Measurements from ENCODE around the gene CYCS.
A peak's percentile ranks its signal among the peaks of the same experiment; 100 is the strongest.

The CYCS gene

DNA sequence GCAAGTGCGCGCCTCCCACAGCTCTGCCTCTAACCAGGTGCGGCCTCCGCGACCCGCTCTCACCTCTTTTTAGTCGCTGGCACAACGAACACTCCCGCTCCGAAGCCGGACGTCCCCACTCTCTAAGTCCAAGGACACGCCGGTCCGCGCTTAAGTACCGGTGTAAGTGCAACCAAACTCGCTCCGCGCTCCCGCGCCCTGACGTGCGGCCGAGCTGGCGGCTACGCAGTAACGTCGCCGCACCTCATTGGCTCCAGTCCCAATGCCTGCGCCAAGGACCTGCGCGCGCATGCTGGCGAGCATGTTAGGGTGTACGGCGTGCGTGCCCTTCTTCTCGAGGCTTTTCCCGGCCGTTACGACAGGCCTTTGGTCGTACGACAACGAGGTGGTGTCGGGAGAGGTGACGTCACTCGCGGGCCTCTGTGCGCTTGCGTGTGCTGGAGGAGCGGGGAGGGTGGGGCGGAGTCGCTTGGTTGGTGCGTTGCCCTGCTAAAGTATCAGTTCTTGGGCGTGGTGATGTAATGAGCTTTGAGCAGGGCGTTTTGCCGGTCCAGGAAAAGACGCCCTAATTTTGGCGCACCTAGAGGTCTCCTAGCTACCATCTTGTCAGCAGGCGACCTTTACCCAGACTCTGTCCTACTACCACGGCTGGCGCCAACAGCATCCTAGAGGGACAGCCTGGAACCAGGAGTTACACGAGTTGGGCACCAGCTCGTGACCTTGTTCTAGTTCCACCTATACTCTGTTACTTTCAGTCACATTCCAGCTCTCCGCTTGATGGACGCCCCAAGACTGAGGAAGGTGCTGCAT, at the start of gene CYCS:
Gene CYCS (minus strand): TSS at position 124 of the 810 bp plus-strand sequence. CDS start 1,141 bp downstream, outside the sequence.
- DNase-seq = peak; percentile 100

DNA sequence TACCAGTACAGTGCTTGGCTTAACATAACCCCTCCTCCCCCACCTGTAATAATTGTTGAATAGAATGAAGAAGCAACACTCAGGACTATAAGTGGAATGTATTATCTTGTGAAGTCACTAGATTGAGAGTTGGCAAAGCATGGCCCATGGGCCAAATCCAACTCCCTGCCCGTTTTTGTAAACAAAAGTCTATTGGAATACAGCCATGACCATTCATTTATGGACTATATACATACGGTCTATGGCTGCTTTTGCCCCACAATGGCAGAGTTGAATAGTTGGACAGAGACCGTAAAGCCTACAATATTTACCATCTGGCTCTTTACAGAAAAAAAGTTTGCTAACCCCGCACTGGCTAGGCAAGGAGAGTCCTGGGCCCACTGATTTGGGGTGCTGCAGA, 48.1 kb upstream of the CYCS start:
- DNase-seq = no peak

DNA sequence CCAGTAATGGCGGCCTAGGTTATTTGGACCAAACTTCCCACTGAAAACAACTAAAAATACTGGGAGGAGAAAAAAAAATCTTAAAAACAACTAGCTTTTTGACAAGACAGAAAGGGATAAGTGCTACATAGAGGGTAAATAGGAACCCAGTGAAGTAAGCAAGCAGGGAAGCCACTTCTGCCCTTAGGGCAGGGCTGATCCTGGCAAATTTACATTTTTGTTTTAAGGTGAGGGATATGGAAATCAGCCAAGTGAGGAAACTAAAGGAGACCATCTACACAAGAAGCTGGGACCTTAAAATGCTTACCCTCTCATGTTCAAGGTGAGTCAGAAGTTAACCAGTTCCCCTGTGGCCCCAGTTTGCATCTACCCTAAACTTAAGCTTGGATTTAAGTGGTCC, 46.5 kb upstream of the CYCS start:
- no peak for DNase-seq

DNA sequence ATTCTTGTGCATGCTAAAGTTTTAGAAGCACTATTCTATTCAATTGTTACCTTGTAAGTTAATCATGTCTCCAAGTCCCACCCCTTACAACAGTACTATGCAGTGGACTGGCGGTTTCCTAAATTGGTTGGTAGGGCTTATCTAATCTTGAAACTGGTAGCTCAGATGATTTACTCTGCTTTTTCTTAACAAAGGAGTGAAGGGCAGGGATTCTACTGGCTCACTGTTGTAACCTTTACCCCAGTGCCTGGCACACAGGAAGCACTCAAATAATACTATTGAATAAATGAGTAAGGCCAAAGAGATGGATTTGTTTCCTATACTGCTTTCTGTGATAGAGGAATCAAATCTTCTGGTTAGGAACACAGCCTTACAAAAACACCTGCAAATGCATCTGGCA, 46.0 kb upstream of the CYCS start:
- no peak for DNase-seq

DNA sequence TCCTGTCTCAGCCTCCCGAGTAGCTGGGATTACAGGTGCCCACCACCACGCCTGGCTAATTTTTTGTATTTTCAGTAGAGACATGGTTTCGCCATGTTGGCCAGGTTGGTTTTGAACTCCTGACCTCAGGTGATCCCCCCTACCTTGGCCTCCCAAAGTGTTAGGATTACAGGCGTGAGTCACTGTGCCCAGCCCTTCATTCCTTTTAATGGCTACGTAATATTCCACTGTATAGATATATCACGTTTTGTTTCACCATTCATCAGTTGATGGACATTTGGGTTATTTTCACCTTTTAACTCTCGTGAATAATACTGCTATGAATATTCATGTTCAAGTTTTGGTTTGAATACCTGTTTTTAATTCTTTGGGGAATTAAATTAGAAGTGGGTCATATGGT, 44.6 kb upstream of the CYCS start:
- no peak for DNase-seq

DNA sequence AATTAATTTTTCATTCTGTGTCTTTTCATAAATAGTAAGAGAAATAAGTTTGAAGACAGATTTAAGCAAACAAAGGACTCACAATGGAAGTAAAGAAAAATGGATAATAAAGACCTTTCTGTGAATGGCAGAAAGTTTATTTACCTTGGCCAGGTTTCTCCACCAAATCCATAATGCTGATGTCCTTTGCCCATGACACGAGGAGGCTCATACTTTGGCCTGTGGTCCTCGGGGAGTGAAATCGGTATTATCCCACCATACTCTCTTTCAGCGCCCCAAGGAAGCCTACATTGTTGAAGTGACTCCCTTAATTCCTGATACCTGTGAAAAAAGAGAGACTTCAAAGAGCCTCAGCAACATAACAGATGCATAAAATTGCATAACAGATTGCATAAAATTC, 43.1 kb upstream of the CYCS start:
- no peak for DNase-seq

DNA sequence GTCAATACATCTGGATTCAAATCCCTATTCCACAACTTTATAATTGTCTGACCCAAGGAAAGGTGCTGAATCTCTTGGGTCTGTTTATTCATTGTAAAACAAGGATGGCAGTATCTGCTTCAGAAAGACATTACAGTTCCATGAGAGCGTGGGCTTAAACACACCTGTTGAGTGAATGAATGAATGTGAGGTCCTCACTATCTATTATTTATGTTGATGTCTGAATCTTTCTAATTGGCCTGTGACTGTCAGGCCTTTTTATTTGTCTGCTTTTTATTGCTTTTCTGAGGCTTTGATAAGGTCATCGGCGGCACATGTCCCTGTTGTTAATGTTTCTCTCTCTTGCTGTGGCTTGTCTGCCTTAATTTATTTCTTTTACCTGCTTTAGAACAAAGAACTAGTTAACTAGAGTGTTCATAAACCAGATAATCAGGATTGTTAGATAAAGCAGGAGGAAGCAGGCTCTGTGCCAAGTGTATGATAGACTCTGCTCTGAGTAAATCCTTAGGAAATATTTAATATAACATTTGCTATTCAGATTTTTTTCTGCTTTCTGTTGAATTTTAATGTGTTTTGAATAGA, 42.3 kb upstream of the CYCS start:
- no peak for DNase-seq

DNA sequence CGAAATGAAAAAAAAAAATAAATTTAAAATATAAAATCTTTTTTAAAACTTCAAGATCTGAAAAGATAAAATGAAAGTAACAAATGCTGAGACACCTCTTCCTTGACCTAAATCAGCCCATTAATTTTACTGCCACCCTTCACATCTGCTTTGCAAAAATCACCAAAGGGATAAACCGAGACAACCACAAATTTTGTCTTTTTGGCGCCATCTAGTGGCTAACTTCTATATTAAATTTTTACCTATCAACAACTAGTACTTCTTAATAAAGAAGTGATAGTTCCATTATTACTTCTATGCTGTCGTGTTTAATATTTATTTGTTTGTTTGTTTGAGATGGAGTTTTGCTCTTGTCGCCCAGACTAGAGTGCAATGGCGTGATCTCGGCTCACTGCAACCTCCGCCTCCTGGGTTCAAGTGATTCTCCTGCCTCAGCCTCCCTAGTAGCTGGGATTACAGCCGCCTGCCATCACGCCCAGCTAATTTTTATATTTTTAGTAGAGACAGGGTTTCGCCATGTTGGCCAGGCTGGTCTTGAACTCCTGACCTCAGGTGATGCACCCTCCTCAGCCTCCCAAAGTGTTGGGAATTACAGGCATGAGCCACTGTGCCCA, 35.0 kb upstream of the CYCS start:
- peak; percentile 38 for DNase-seq

DNA sequence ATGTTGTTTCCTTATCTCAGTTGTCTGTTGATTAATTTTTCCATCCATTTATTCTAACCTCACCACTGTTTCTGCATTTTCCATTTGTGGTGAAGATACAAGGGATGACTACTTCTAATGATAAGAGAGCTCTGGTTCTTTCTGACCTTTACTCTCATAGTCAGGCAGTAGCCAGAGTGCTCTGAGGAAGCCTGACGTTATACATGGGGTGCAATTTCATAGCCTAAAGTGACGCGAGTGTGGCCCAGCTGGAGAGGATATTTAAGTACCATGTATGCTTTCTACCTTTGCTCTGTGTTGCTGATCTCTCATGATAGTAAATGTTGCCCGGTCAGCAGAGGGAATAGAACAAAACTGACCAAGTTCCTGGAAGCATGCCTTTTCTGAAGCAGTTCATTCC, 33.9 kb upstream of the CYCS start:
- no peak for DNase-seq

DNA sequence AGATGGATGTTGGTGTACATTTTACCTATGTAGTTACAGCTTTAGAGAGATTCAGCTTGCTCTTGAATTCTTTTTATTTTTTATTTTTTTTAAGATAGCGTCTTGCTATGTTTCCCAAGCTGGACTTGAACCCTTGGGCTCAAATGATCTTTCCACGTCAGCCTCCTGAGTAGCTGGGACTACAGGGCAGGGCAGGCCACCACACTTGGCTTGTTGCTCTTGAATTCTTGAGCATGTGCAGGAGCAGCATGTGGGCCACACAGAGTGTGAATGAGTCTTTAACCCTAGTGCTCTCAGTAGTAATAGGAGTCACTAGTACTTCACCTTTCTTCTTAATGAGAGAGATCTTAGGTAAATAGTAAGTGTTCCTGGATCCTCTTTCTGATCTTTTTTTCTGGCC, 26.7 kb upstream of the CYCS start:
- no peak for DNase-seq

DNA sequence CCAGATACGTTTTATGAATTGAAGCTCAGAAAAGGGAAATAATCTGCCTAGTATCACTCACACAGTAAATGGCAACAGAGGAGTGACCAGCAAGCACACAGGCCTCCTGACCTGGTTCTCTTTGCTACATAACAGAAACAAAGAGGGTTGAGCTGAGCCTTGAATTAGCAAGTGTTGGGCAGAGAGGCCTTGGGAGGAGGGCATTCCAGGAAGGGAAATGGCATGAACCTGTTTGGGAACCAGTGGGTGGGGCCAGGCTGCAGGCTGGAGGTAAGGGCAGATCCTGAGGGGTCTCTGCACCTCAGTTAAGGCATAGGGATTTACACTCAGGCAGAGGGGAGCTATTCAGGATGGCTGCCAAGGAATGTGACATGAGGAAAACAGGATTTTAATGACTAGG, 24.8 kb upstream of the CYCS start:
- no peak for DNase-seq

DNA sequence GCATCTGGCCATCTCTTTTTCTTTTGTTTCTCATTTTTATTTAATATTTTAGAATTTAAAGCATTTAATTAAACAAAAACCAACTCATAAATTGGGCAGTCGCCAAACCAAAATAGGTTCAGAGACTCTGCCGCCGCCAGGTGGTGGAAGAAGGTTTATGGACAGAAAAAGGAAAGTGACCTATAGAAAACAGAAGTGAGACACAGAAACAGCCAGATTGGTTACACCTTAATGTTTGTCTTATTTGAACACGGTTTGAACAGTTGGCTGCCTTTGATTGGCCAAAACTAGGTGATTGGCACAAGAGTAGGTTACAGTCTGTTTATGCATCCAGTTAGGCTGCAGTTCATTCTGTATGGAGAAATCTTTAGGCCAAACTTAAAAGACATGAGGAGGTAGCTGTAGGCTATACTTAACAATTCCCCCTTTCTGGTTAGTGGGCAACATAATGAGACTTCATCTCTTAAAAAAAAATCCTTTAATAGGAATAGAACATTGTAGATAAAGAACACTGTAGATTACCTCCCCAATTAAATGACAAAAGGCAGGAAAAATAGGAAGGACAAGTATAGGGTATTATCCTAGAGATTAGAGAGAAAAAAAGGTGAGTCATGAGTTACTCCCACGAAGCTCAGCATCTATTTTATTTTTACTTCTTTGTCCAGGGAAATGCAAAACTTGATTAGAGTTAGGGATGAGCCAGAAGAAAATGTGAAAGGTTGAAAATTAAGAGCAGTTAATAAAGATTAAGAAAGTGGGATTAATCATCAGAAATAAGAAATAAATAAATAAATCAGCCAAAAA, 23.9 kb upstream of the CYCS start:
- DNase-seq = peak; percentile 58

DNA sequence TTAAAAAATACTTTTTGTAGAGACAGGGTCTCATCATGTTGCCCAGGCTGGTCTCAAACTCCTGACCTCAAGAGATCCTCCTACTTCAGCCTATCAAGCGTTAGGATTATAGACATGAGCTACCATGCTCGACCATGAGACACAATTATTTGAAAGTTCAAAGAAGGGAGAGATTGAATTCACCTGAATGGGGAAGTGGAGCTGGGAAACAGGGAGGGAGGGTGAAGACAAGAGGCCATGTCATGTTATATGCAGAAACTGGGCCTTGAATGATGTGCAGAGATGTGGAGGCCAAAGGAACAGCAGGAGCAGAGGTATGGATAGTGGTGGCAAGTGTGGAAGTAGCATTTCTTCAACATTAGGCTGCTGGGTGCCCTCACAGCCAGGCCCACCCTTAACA, 18.7 kb upstream of the CYCS start:
- no peak for DNase-seq

DNA sequence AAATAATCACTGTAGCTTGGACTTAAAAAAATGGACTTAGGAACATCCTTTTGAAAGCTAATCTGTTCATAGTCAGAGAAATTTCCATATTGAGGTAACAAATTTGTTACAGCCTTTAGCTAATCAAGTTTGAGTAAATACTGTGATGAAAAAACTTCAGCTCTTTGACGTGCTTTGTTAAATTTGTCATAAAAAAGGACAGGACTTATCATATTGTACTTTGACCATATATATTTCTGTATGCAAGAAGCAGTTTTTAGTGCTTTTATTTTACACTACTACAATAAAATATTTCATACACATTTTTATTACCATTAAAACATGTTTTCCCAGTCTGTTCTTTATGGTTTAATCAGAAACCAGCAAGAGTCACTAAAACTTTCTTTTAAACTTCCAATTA, 14.5 kb upstream of the CYCS start:
- no peak for DNase-seq

DNA sequence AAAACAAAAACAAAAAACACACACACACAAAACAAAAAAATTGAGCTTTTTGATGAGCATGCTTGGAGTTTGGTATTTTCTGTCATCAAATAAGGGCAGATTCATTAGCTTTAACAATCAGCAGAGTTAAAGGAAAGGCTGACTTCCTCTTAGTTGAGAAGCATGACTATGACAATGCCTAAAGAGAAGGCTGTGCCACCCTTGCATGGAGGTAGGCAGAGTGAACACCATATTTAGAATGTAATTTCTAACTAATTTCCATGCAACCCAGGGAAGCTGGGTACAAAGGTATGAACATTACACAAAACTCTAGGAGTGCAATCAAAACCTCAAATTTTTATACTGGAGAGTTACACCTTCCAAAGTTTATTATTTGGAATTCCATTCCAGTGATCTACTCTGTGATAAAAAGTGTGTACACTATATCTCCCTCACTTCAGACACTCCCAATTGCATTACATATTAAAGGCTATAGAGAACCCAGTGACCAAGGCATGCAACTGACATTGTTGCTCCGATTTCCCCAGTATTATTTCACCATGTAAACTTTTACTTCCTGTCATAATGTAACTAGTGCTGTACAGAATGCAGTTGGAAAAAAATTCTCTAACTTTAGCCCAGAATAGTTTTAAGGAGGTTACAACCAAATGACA, 9.4 kb upstream of the CYCS start:
- DNase-seq = peak; percentile 31

DNA sequence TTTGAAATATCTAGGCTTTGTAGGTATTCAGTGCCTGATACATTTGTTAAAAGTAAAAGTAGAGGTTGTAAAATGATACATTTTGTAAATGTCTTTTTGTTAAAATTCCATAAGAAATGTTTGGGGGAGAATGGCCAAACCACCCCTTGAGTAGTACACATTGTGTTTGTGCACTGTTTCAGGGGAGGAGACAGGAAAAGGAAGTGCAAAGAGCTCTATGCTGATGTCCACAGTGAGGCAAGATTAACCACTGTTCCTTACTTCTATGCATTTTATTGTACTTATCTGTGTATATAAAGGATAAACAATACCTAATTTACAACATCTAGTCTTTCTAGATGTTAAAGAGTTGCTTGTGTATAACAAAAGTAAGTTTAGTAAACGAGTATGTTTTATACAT, 7.4 kb upstream of the CYCS start:
- no peak for DNase-seq

DNA sequence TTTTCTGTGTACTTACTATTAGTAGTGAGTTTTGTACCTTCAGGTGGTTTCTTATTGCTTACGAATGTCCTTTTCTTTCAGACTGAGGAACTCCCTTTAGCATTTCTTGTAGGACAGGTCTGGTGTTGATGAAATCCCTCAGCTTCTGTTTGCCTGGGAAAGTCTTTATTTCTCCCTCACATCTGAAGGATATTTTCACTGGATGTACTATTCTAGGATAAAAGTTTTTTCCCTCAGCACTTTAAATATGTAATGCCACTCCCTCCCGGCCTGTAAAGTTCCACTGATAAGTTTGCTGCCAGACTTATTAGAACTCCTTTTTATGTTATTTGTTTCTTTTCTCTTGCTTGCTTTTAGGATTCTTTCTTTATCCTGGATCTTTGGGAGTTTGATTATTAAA, 1.7 kb upstream of the CYCS start:
- no peak for DNase-seq

DNA sequence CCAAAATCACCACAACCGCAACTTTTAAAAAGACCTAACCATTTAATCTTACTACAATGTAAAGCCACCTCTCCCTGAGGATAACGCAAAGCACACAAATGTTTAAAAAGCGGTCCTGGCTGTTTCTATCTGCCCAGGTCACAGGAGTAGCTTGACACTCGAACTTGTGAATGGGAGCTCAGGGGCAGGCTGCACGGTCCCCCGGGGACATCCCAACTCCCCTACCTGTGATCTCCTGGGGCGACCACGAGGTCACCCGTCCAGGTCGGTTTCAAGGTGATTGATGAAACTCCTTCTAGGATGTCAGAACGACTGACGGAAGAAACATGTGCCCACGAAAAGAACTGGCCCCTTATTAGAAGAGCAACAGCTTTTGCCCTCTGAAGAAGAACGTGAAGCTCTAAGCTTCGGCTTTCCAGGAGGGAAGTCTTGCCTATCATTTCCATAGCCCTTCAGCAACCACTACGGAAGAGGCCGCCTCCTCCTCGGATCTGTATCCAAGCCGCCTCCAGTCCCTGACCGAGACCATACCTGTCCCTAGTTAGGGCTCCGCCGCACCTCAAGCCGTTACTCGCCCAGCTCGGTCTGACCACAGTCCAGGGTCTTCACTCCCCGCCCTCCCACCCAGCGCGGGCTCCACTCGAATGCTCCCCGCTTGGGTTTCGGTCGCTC, 459 bp downstream of the CYCS start:
- DNase-seq = no peak

DNA sequence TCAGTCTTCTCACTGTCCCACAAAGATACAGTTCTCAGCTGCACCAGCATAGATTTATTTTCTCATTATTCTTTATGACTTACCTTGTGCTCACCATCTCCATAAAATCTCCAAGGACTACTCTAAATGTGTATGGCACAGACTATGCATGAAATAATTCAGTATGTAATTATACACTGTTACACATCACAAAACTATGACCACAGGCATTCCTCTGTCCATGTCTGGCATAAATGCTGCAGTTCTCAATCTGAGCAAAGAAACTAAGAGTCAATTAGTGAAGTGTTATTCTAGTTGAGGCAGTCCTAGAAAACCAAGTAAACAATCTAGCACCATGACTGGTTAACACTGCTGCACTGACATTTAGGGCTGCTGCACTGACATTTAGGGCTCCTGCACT, 2.7 kb downstream of the CYCS start:
- no peak for DNase-seq

DNA sequence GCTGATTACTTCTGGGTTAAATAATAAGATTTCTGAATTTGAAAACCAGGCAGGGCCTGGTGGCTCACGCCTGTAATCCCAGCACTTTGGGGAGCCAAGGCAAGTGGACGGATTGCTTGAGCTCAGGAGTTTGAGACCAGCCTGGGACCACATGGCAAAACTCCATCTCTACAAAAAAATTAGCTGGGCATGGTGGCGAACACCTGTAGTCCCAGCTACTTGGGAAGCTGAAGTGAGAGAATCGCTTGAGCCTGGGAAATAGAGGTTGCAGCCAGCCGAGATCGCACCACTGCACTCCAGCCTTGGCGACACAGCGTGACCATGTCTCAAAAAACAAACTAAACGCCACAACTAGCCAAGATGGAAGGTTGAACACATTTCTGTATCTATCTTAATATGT, 3.5 kb downstream of the CYCS start:
- DNase-seq = no peak

DNA sequence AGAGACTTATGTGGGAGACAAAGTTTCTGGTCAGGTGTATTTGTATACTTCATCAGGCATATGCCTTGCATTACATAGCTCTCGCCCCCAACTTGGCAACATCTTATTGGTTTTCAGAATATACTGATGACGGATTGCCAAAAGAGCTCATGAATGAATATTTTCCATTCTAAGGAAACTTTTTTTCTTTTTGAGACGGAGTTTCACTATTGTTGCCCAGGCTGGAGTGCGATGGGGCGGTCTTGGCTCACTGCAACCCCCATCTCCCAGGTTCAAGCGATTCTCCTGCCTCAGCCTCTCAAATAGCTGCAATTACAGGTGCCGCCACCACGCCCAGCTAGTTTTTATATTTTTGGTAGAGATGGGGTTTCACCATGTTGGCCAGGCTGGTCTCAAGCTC, 6.0 kb downstream of the CYCS start:
- no peak for DNase-seq

DNA sequence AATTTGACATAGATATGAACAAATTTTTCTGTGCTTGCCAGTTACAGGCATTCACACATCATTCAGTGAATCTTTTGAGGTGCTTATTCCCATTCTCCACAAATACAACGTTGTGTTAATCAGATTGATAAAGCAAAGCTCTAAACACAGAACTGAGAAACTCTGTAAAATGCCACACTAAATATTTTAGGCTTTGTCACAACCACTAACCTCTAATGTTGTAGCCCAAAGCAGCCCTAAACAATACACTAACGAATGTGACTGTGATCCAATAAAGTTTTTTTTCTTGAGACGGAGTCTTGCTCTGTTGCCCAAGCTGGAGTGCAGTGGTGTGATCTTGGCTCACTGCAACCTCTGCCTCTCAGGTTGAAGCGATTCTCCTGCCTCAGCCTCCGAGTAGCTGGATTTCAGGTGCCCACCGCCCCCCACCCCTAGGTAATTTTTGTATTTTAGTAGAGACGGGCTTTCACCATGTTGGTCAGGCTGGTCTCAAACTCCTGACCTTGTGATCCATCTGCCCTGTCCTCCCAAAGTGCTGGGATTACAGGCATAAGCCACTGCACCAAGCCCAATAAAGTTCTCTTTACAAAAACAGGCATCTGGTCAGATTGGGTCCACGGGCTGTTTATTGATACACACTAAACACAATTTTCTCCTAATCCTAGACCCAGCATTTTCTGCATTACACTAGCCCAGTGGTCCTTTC, 6.9 kb downstream of the CYCS start:
- DNase-seq = no peak

Data from NCI-H226 (cell line).